Measurements from ENCODE around the gene IL16. TPM values are rescaled to one million over a fixed set of nuclear protein-coding genes. Genes with fewer than 3 reads are reported as not detected.

IL16 gene
- polyA plus RNA-seq, 2 of the 4 experiments (the other 2 are of a cell fraction) = 0.09 TPM; not detected in 1

DNA sequence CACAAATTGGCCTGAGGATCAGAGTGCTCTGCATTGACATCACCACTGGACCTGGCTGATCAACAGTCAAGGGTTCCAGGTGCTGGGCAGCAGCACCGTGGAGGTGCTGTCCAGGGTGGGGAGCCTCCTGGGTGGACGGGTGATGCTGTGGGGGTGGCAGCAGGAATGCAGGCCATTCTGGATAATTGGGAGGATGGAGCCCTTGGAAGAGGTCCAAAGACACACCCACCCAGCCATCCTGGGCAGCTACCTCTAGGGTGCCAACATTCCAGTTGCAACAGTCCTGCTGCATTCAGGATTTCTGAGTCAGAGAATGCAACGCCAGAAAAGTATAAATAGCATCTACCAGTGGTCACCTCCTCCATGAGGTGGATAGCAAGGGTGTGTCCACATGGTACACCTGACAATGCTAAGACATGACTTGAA, 100.5 kb downstream of the IL16 start:
- ATAC-seq = peak; percentile 64 to 77
- CTCF ChIA-PET = interaction anchor here (0.9 to 2.6 kb wide), 5 partner anchors 11 to 113 kb away, joined by 3 to 15 read pairs (median 3); no protein-coding TSS in a partner anchor

DNA sequence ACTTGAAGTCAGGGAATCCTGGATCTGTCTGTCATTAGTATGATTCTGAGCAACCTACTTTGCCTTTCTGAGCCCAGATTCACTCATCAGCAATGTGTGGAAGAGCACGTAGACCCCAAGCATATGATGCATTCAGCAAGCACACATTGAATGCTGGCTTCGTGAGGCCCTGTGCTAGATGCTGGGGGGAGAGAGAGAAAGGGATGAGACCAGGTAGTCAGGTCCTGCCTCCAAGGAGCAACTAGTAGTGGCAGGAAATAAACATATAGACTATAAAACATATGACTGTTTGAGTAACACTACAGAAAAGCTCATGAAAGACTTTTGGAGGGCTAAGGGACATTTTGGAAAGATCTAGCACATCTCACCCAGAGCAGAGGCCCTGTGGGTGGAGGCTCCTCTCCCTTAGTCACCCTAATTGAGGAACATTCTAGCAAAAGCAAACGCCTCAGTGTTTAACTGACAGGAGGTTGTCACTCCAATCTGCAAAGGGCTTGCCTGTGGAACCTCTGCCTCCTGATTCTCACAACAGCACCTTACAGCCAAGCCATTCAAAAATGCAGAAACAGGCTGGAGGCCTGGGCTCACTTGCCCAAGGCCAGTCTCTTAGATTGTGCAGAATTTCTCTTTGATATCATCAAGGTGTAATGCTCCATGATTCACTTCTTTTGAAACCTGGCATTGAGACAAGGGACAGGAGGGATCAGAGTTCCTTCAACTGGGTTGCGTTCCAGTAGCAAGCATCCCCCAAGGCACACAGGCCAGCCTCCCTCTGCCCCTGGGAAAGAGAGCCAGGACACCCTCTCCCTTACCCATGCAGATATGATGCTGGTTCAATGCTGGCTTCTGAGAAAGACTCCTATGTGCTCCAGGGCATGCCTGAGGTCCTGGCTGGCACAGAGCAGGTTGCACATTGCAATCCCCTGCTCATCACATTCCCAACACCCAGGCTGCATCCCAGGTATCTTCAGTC, 101.2 kb downstream of the IL16 start:
- no peak for FAIRE-seq
- ChIA-PET CTCF (interaction anchor here (0.9 to 2.1 kb wide), 4 partner anchors 10 to 112 kb away, joined by 3 to 16 read pairs (median 3); no protein-coding TSS in a partner anchor), POLR2A (no interaction called here)
- Histone ChIP-seq H3K4me3 (no peak overlapping the region), H3K4me2 (peak overlapping the region; percentile 26; the same call in 1 of the 3 replicates), H3K9me3 (no peaks in the 10 kb centered on the region), H3K4me1 (peaks cover 16% of the 10 kb centered on the region), H3K27ac (no peak overlapping the region)
- ATAC-seq = no peak
- TF ChIP-seq ZFP36 (IDR thresholded peaks at IDR 0.05; ENCODE audit: borderline replicate concordance, partially characterized antibody) = no peak
- WGBS (ENCODE audit: missing lambda C conversion rate) = 26% methylated on average over 4 of the region's 4 CpGs
- DNase-seq (ENCODE audit: low read depth in 1 of 2, low spot score in 1 of 2) = no peak

More for the DNA sequence above, 100.5 kb downstream of the IL16 start:
- peak overlapping the region; percentile 26; the same call in 1 of the 3 replicates for H3K4me2 ChIP-seq
- FAIRE-seq (no peak), DNase-seq (ENCODE audit: low read depth in 1 of 2, low spot score in 1 of 2) (peak in 1 of 2 experiments; percentile 43)
- POLR2A ChIA-PET = interaction anchor here (0.6 kb wide), 1 partner anchor 27 kb away, joined by 3 read pairs; the partner anchor contains the start of gene STARD5
- no peaks in the 10 kb centered on the region for H3K9me3 ChIP-seq
- 10% methylated on average over 3 of the region's 3 CpGs for WGBS (ENCODE audit: missing lambda C conversion rate)
- no peak overlapping the region for H3K27ac ChIP-seq
- H3K4me3 ChIP-seq = no peak overlapping the region
- TF ChIP-seq, protein P1, sequence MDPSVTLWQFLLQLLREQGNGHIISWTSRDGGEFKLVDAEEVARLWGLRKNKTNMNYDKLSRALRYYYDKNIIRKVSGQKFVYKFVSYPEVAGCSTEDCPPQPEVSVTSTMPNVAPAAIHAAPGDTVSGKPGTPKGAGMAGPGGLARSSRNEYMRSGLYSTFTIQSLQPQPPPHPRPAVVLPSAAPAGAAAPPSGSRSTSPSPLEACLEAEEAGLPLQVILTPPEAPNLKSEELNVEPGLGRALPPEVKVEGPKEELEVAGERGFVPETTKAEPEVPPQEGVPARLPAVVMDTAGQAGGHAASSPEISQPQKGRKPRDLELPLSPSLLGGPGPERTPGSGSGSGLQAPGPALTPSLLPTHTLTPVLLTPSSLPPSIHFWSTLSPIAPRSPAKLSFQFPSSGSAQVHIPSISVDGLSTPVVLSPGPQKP (IDR thresholded peaks at IDR 0.05; ENCODE audit: low read depth, low read length) = no peak
- TF ChIP-seq, protein P2, sequence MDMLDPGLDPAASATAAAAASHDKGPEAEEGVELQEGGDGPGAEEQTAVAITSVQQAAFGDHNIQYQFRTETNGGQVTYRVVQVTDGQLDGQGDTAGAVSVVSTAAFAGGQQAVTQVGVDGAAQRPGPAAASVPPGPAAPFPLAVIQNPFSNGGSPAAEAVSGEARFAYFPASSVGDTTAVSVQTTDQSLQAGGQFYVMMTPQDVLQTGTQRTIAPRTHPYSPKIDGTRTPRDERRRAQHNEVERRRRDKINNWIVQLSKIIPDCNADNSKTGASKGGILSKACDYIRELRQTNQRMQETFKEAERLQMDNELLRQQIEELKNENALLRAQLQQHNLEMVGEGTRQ (IDR thresholded peaks at IDR 0.05) = no peak
- TF ChIP-seq CEBPB (IDR thresholded peaks at IDR 0.05) (0 out of 4 replicates have a peak, but pooled peaks have one; percentile 8 to 27), CBX2 (IDR thresholded peaks at IDR 0.05; ENCODE audit: borderline replicate concordance, low read depth) (no peak), PHF8 (IDR thresholded peaks at IDR 0.05; ENCODE audit: borderline replicate concordance, low read depth) (no peak), FOSL2 (IDR thresholded peaks at IDR 0.05) (peak; percentile 35), FOSL2 (CRISPR knock-in tag; IDR thresholded peaks at IDR 0.05) (no peak; the same call in 1 of the 2 replicates)
- peaks cover 16% of the 10 kb centered on the region for H3K4me1 ChIP-seq

DNA sequence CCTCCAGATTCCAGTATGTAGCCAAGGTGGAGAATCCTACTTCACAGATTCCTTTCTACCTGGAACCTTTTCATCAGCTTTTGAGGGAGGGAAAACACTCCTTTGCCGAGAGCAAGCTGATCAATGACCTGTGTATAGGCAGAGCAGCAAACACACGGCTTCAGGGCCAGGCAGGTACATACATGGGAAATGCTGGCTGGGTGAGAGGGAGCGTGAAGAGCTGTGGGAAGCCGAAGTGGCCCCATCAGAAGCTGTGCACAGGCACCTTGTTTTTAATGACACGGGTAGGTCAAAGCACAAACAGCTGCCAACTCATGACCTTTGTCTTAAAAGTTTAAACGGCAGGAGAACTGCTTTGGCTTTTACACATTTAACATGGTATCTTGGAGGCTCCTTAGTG, 101.9 kb downstream of the IL16 start:
- FAIRE-seq = no peak
- Histone ChIP-seq H3K4me3 (no peak overlapping the region), H3K4me1 (peaks cover 16% of the 10 kb centered on the region), H3K4me2 (no peak overlapping the region), H3K9me3 (no peaks in the 10 kb centered on the region), H3K27ac (no peak overlapping the region)
- CTCF ChIA-PET = interaction anchor here (1.0 to 3.3 kb wide), 6 partner anchors 11 to 40 kb away, joined by 3 to 21 read pairs (median 6); no protein-coding TSS in a partner anchor
- DNase-seq (ENCODE audit: low read depth in 1 of 2, low spot score in 1 of 2) = no peak
- POLR2A ChIA-PET = no interaction called here
- no peak for ATAC-seq
- TF ChIP-seq KDM5A (IDR thresholded peaks at IDR 0.05) (no peak), RFX5 (IDR thresholded peaks at IDR 0.05) (no peak), POLR2A (IDR thresholded peaks at IDR 0.05; ENCODE audit: low read length) (no peak), RCOR1 (IDR thresholded peaks at IDR 0.05; ENCODE audit: low read depth, low read length) (no peak), CBX2 (IDR thresholded peaks at IDR 0.05; ENCODE audit: borderline replicate concordance, low read depth) (no peak), FOSL2 (IDR thresholded peaks at IDR 0.05) (no peak), FOSL2 (CRISPR knock-in tag; IDR thresholded peaks at IDR 0.05) (no peak), HOXA7 (CRISPR knock-in tag; IDR thresholded peaks at IDR 0.05) (no peak)
- 35% methylated on average over 6 of the region's 6 CpGs for WGBS (ENCODE audit: missing lambda C conversion rate)

DNA sequence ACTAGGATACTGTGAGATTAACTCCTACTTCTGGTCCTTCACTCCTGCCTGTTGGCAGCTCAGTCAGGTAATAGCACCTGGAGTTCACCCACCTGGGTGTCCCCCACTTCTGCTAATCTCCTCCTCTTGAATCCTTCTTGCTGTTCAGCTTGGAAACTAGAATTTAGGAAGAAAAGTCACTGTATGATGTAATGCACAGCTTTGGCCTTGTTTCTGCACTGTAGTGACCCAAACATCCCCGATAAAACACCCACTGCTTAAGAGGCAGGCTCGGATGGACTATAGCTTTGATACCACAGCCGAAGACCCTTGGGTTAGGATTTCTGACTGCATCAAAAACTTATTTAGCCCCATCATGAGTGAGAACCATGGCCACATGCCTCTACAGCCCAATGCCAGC, 102.5 kb downstream of the IL16 start:
- H3K9me3 ChIP-seq = no peaks in the 10 kb centered on the region
- H3K4me2 ChIP-seq = no peak overlapping the region
- 22% methylated on average over 3 of the region's 3 CpGs for WGBS (ENCODE audit: missing lambda C conversion rate)
- DNase-seq (ENCODE audit: low read depth in 1 of 2, low spot score in 1 of 2) = no peak
- FAIRE-seq = no peak
- CTCF ChIA-PET = interaction anchor here (1.0 to 3.3 kb wide), 8 partner anchors 11 to 40 kb away, joined by 3 to 21 read pairs (median 4); no protein-coding TSS in a partner anchor
- ATAC-seq = no peak
- no peak overlapping the region for H3K4me3 ChIP-seq
- TF ChIP-seq KDM1A (IDR thresholded peaks at IDR 0.05; ENCODE audit: low read depth) = no peak
- no peak for TF ChIP-seq HOXB13 (CRISPR knock-in tag; IDR thresholded peaks at IDR 0.05; ENCODE audit: low read depth)
- TF ChIP-seq, protein P3, sequence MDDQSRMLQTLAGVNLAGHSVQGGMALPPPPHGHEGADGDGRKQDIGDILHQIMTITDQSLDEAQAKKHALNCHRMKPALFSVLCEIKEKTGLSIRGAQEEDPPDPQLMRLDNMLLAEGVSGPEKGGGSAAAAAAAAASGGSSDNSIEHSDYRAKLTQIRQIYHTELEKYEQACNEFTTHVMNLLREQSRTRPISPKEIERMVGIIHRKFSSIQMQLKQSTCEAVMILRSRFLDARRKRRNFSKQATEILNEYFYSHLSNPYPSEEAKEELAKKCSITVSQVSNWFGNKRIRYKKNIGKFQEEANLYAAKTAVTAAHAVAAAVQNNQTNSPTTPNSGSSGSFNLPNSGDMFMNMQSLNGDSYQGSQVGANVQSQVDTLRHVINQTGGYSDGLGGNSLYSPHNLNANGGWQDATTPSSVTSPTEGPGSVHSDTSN (IDR thresholded peaks at IDR 0.05) = no peak
- TF ChIP-seq, protein P4, sequence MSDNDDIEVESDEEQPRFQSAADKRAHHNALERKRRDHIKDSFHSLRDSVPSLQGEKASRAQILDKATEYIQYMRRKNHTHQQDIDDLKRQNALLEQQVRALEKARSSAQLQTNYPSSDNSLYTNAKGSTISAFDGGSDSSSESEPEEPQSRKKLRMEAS (IDR thresholded peaks at IDR 0.05) = no peak
- TF ChIP-seq HDAC2 (IDR thresholded peaks at IDR 0.05) = no peak
- TF ChIP-seq, protein P5, sequence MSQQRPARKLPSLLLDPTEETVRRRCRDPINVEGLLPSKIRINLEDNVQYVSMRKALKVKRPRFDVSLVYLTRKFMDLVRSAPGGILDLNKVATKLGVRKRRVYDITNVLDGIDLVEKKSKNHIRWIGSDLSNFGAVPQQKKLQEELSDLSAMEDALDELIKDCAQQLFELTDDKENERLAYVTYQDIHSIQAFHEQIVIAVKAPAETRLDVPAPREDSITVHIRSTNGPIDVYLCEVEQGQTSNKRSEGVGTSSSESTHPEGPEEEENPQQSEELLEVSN (IDR thresholded peaks at IDR 0.05; ENCODE audit: borderline replicate concordance, low read depth) = no peak
- TF ChIP-seq FOSB (CRISPR knock-in tag; IDR thresholded peaks at IDR 0.05) = no peak
- TF ChIP-seq SMC3 (IDR thresholded peaks at IDR 0.05) = no peak
- TF ChIP-seq KDM5A (IDR thresholded peaks at IDR 0.05) = no peak
- TF ChIP-seq RARB (CRISPR knock-in tag; IDR thresholded peaks at IDR 0.05) = no peak
- TF ChIP-seq EP300 (IDR thresholded peaks at IDR 0.05) = no peak
- TF ChIP-seq RNF2 (IDR thresholded peaks at IDR 0.05; ENCODE audit: borderline replicate concordance, low read depth) = no peak
- TF ChIP-seq RFX5 (IDR thresholded peaks at IDR 0.05) = no peak
- TF ChIP-seq POLR2AphosphoS2 (conservative IDR thresholded peaks at IDR 0.05; ENCODE audit: low read length) = no peak
- no peak for TF ChIP-seq MAZ (IDR thresholded peaks at IDR 0.05; ENCODE audit: borderline replicate concordance, low read depth, low read length)
- POLR2A ChIA-PET = no interaction called here
- no peak overlapping the region for H3K27ac ChIP-seq
- H3K4me1 ChIP-seq = peaks cover 16% of the 10 kb centered on the region
